Measurements from ENCODE around the gene RNF214.
"Not testable (repeated sequence)": the region's sequence is repeated elsewhere in the genome, so short reads cannot be mapped to it uniquely, and the experiment has no call there.

The RNF214 gene

DNA sequence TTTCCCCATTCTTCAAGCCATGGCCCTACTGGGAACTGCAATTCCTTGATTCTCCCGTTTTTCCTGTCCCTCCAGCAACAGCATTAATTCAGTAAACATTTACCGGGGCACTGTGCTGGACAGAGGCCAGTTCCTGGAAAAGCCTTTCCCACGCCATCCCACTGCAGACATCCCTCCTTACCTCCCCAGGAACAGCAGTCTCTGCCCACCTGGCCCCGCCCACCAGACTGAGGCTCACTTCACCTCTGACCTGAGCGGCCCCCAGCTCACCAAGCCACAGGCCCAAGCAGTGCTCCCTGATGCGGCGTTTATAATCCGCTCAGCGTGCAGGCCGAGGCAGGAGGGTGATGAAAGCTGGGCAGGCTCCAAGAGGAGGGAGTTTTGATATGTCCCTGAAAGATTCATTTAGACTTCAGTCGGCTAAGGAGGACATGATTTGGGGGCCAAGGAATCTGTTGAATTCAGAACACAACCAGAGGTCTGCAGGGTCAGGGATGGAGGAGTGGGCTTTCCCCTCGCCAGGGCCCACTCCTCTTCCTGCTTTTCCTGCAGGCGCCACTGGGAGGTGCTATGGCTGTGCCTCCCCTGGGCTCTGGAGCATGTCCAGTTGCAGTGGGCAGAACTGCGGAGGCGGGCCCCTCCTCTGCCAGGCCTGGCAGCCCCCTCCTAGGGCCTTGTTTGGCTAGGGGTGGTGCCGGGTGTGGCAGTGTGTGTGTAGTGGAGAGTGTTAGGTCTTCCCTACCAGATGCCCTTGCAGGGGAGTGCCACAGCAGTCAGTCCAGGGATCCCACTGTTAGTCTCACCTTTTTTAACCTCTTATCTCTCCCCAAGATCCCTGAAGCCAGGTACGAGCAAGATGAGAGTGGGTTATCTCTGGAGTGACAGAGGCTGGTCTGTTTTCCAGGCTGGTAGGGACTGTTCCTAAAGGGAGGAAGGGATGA is 34.7 kb upstream of the RNF214 start:
- no peak for DNase-seq (ENCODE audit: low spot score)

DNA sequence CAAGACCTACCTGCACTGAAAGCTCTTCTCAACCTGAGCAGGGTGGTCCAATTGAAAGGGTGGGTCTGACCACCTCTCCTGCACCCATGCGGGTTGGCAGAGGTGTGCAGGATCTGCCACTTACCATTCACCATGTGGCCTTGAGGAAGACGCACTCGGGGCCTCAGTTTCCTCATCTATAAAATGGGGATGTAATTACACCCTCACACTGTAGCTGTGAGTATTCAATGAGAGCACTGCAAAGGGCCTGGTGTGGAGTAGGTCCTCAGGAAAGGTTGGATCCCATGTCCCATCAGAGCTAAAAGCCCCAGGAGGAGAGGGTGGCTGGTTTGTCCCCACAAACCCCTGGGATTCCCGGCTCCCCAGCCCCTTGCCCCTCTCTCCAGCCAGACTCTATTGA is 33.9 kb upstream of the RNF214 start:
- no peak for DNase-seq (ENCODE audit: low spot score)

DNA sequence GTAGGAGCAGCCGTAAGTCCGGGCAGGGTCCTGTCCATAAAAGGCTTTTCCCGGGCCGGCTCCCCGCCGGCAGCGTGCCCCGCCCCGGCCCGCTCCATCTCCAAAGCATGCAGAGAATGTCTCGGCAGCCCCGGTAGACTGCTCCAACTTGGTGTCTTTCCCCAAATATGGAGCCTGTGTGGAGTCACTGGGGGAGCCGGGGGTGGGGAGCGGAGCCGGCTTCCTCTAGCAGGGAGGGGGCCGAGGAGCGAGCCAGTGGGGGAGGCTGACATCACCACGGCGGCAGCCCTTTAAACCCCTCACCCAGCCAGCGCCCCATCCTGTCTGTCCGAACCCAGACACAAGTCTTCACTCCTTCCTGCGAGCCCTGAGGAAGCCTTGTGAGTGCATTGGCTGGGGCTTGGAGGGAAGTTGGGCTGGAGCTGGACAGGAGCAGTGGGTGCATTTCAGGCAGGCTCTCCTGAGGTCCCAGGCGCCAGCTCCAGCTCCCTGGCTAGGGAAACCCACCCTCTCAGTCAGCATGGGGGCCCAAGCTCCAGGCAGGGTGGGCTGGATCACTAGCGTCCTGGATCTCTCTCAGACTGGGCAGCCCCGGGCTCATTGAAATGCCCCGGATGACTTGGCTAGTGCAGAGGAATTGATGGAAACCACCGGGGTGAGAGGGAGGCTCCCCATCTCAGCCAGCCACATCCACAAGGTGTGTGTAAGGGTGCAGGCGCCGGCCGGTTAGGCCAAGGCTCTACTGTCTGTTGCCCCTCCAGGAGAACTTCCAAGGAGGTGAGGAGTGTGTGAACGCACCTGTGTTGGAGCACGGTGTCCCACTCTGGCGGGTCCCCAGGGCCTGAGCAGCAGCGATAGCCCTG is 33.2 kb upstream of the RNF214 start, which contains the start of gene TAGLN:
TAGLN (plus strand) TSS at position 318 of the 863 bp plus-strand sequence. CDS start 3,644 bp downstream, outside the sequence.
- DNase-seq (ENCODE audit: low spot score), result peak; percentile 55

- DNase-seq (ENCODE audit: low spot score), result no peak
Observed at GRCh38 chr11:117199916-117200812, 32.3 kb upstream of the RNF214 start.

DNA sequence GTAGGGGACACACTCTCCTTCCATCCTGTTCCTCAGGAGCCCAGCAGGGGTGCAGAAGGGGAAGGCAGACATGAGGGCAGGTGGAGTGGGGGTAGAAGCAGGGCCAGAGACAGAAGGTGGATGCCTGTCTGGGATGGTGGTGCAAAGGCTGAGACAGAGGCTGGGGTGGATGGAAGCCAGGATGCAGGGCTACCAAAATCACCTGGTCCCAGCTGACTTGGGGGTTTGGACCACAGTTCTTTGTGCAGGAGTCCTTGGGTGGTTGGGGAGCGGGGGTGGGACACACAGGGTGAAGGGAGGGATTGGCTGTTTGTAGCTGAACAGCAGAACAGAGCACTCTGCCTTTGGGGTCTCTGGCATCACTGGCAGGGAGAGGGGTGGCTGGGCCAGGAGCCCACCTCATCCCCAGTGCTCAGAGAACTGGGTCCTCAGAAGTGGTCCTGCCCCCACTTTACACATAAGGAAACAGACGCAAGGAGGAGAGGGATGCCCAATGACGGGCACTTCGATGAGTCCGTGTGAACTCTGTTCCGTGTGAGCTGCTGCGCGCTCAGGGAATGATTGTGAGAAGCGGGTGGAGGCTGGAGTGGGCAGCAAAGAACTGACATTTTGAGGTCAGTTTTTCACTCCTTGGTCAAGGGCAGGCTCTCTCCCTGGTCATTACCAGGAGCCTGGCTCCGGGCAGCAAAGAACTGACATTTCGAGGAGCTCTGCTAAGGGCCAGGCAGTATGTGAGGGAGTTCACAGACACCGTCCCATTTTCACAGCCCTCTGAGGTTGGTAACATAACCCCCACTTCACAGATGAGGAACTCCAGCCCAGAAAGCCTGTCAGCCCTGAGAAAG is 31.4 kb upstream of the RNF214 start:
- DNase-seq (ENCODE audit: low spot score), result no peak

DNA sequence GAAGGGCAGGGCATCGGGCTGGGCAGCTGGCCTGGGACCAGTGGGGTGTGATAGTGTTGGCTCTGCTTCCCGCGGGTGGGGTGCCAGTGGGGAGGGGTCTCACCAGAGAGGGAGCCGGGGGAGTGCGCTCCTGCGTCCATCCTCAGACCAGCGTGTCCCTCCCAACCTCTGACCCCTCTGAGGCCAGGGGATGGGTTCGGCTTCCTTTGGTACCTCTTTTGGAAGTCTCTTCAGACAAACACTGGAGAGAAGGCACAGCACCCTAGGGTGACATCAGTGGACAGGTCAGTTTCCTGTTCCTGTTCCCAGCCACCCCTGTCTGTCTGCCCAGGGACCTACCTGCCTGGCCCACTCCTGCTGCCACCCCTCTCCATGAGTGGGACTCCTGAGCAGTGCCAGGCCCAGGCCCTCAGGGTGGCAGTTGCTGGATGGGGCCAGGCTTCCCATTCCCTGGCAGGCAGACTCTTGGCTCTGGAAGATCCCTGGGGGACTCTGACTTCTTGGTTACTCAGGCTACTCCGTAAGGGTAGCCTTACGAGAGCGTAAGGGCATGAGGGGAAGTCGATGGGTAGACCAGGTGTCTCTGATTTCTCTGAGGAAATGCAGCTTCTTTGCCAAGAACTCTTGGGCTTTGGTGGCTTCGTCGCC is 30.7 kb upstream of the RNF214 start:
- no peak for DNase-seq (ENCODE audit: low spot score)

GRCh38 chr11:117202386-117203068 is 29.9 kb upstream of the RNF214 start:
- no peak for DNase-seq (ENCODE audit: low spot score)

DNA sequence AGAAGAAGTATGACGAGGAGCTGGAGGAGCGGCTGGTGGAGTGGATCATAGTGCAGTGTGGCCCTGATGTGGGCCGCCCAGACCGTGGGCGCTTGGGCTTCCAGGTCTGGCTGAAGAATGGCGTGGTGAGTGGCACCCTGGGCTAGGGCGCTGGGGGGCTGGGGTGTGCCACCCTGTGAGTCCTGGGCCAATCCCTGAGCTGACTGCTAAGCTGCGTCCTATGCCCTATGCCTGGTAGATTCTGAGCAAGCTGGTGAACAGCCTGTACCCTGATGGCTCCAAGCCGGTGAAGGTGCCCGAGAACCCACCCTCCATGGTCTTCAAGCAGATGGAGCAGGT is 29.4 kb upstream of the RNF214 start:
- no peak for DNase-seq (ENCODE audit: low spot score)

- DNase-seq (ENCODE audit: low spot score), result no peak
Observed at GRCh38 chr11:117204283-117205080, 28.0 kb upstream of the RNF214 start.

- no peak for DNase-seq (ENCODE audit: low spot score)
Observed at GRCh38 chr11:117205211-117205818, 27.2 kb upstream of the RNF214 start.

DNA sequence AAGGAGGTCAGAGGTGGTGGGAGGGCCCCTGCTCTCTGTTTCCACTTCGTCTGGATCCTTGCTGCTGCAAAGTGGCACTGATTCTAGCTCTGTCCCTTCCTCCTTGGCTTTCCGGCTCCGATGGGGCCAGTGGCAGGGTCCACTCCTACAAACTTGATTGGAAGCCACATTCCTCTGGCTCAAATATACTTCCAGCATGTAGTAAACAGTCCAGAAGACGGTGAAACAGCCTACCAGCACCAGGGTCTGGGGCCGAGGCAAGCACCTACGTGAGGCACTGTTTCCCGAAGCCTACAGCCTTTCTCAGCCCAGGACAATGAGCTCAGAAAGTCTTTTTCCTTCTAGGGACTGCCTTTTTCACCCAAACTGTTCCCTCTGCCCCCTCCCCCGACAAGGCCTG is 26.4 kb upstream of the RNF214 start:
- not testable (repeated sequence) for DNase-seq (ENCODE audit: low spot score)

DNA sequence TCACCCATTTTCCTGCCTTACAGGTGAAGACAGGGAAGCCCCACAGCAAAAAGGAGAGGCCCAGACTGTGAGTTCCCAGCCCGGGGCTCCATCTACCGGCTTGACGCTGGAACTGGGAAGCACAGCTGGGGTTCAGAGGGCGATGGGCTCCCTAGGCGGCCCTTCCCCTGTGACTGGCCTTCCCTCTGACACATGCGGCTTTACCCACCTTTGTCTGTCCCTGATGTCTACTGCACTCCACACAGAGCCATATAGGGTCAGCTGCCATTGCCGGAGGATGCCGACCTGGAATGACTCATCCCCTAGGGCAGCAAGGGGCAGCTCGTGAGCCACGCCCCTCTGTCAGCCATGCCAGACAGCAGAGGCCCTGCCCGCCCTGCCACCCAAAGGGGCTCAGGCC is 25.6 kb upstream of the RNF214 start:
- DNase-seq (ENCODE audit: low spot score), result not testable (repeated sequence)

DNA sequence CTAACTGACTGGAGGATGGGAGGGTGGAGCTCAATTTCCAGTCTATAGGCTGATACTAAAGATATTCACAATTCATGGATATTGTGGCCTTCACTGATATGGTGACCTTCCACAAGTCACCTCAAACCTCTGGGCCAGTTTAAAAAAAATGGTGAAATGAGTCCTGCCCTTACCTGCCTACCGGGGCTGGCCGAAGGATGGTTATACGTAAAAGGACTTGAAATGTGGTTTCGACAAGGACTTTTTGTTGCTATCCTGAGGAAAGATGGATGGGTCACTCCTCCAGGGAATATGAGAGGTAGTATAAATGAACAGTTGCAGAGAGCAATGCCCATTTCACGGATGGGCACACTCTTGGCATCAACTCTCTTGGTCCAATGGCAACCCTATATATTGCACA is 25.0 kb upstream of the RNF214 start:
- DNase-seq (ENCODE audit: low spot score), result not testable (repeated sequence)

GRCh38 chr11:117208710-117209109 is 23.8 kb upstream of the RNF214 start:
- not testable (repeated sequence) for DNase-seq (ENCODE audit: low spot score)

DNA sequence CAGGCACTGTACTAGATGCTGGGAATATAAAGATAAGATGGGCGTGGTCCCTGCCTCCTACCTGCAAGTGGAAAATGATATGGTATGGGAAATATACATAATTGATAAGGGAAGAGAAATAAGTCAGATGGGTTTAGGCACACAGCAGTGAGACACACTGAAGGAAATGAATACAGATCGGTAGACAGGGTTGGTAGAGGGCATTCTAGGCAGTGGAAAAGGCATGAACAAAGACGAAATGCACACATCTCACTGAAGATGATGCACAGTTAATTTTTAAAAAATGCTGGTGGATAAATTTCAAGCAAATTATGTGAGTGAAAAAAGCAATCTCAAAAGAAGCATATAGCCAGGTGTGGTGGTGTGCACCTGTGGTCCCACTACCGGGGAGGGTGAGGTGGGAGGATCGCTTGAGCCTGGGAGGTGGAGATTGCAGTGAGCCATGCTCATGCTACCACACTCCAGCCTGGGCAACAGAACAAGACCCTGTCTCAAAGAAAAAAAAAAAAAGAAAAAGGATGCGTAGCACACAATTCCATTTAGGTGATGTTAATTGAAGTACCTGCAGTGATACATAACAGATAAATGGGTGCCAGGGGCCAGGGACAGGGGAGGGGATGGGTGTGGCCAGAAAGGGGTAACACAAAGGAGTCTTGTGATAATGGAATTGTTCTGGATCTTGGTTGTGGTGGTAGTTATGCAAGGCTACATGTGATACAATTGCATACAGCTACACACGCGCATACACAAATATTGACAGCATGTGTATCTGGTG is 22.9 kb upstream of the RNF214 start:
- not testable (repeated sequence) for DNase-seq (ENCODE audit: low spot score)

- DNase-seq (ENCODE audit: low spot score), result no peak
Observed at GRCh38 chr11:117210620-117211019, 21.9 kb upstream of the RNF214 start.

DNA sequence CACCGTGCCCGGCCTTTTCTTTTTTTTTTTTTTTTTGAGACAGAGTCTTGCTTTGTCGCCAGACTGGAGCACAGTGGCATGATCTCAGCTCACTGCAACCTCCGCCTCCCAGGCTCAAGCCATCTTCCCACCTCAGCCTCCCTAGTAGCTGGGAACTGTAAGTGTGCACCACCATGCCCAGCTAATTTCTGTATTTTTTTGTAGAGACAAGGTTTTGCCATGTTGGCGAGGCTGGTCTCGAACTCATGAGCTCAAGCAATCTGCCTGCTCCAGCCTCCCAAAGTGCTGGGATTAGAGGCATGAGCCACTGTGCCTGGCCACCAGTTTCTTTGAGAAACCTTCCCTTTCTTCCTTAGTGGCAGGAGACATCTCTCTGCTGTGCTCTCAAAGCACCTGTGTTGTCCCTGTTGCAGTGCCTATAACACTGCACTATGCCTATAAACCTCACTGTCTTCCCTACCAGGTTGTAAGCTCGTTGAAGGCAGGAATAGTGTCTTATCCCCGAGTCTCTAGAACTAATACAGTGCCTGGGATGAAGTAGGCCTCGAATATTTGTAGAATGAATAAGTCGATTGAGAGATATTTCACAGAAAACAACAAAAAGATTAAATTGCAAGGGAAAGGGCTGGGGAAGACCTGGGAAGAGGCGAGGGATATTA is 19.6 kb upstream of the RNF214 start:
- no peak for DNase-seq (ENCODE audit: low spot score)

All from LoVo (cell line).